Spleen (tissue), 7 donors: ENCODE measurements around the gene KRTAP5-8.

ENCODE experiments used
- CTCF ChIP-seq, 11 experiments: fragments of 200-600 bp in 7 of 11; fragments of 450-650 bp in 4 of 11; sonication (generic) in 4 of 11; IDR thresholded peaks in 8 of 11; conservative IDR thresholded peaks in 3 of 11; 1 replicate in 7 of 11; 2 replicates in 4 of 11; pipeline versions ENCODE4 v1.4.0 to v1.8.0; 2016 to 2021; ENCODE audit warnings: antibody characterized with exemption in 11 of 11, inconsistent platforms in 4 of 11, mild to moderate bottlenecking in 1 of 11
- POLR2AphosphoS5 ChIP-seq, 3 donors: sonication (generic); formaldehyde crosslinking; IDR thresholded peaks; one replicate each; pipeline ENCODE4 v1.5.1; 2017; ENCODE audit warnings: antibody characterized with exemption in 3 of 3
- donor health status: DM: no; HTN: no; CAD: no; lungs with moderate emphysema.
- donor health status: DM: no; HTN: no; CAD: no.
- donor health status: DM: no; HTN: no; CAD: no.

GRCh38 chr11:71558996-71559395 lies 21.2 kb downstream of the KRTAP5-8 start:
- TF ChIP-seq CTCF (IDR thresholded peaks at IDR 0.05 in 8 of 11, conservative IDR thresholded peaks at IDR 0.05 in 3 of 11) (no peak), POLR2AphosphoS5 (IDR thresholded peaks at IDR 0.05) (no peak)
